ENCODE measurements around the gene NDRG4. TPM values are rescaled to one million over a fixed set of nuclear protein-coding genes. Genes with fewer than 3 reads are reported as not detected.

The NDRG4 gene, protein sequence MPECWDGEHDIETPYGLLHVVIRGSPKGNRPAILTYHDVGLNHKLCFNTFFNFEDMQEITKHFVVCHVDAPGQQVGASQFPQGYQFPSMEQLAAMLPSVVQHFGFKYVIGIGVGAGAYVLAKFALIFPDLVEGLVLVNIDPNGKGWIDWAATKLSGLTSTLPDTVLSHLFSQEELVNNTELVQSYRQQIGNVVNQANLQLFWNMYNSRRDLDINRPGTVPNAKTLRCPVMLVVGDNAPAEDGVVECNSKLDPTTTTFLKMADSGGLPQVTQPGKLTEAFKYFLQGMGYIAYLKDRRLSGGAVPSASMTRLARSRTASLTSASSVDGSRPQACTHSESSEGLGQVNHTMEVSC
- 38.4 and 46.9 TPM in 2 replicates for total RNA-seq

DNA sequence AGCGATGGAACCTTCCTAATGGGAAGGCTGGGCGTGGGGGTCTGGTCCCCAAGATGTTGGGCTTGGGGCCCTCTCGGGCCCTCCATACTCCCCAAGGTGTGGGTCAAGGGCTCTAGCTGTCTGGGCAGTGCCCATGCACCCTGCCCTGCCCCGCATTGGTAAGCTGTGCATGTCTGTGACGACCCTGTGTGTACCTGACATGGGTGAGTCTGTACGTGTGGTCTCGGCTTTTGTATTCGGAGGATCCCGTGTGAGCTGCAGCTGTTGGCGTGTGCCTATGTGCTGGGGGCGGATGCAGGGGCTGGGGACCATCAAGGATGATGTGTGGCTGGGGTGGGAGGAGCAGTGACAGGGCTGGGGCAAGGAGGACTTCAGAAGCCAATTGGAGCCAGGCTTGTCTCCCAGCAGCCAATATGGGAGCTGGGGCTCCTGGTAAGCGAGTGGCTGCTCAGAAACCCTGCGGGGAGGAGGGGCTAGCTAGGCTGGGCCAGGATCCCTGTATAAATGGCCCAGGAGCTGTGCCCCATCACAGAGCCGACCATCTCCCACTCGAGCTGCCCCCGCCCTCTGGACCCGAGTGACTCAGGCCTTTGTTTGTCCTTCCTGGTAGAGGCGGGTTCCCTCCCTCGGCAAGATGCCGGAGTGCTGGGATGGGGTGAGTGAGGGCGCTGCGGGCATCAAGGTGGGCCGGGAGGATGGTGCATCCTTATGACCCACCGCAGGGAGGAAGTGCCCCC is at the start of gene NDRG4:
Gene NDRG4 (plus strand): TSS at position 529 of the 737 bp plus-strand sequence. CDS start 106 bp downstream, at position 635.
- no peak for DNase-seq (ENCODE audit: extremely low read depth, low read depth, low spot score)

DNA sequence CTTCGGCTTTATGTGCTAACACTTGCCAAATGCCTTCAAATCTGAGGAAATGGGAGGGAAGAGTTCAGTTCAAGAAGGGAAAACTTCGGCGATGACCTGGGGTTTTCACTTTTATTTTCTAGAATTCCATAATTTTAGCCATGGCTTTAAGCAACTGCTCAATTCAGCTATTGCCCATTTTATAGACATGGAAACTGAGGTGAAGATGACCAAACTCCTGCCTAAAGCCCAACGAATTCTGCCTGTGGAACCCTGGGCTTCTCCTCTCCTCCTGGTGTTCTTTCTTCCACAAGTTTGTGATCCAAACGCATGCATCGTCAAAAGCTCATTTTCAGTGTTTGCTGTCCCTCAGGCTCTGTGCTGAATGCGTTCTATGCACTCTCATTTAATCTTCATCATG is 49.4 kb upstream of the NDRG4 start:
- DNase-seq (ENCODE audit: extremely low read depth, low read depth, low spot score) = no peak

DNA sequence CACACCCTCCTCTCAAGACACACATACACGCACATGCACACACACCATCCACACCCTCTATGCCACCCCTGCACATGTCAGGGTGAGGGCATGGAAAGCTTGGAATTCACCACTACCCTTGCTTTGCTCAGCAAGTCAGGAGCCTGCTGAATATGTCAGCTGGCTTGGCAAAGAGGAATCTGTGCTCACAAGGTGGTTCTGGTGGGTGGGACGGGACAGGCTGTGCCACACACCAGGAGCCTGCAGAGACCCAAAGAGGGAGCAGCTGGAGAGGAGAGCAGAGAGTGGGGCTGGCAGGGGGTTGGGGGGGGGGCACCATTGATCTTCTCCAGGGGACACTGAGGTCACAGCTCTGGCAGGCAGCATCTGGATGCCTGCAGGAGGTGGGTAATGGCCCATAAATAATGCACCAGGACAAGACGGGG is 48.7 kb upstream of the NDRG4 start:
- no peak for DNase-seq (ENCODE audit: extremely low read depth, low read depth, low spot score)

DNA sequence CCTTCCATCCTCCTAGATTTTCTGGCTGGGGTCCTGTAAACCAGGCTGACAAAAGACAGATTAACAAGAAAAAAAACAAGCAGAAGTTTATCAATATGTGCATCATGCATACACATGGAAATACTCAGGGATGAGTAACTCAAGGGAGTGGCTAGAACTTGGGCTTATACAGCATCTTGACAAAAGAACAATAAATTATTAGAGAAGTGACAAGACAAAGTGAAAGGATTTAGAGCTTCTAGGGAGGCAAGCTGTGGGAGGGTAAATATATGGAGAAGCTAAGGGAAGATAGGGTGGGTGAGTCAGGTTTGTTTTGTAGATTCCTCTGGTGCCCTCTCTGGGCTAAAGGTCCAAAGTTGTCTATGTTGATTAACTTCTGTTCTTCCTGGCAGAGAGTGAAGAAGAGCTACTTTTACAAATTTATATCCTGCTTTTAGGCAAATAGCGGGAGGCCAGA is 48.0 kb upstream of the NDRG4 start:
- DNase-seq (ENCODE audit: extremely low read depth, low read depth, low spot score) = no peak

DNA sequence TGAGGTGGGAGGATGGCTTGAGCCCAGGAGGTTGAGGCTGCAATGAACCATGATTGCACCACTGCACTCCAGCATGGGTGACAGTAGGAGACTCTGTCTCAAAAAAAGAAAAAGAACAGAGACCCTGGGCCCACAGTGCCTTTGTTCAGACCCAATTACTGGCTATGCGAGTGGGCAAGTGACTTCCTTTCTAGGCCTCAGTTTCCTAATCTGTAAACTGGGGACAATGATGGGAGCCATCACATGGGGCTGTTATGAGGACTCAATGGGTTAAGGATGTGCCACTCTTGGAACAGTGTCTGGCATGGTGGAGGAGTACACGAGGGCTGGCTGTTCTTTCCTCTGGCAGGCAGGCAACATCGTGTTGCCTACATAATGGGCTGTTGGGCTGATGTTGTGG is 47.3 kb upstream of the NDRG4 start:
- DNase-seq (ENCODE audit: extremely low read depth, low read depth, low spot score) = no peak

DNA sequence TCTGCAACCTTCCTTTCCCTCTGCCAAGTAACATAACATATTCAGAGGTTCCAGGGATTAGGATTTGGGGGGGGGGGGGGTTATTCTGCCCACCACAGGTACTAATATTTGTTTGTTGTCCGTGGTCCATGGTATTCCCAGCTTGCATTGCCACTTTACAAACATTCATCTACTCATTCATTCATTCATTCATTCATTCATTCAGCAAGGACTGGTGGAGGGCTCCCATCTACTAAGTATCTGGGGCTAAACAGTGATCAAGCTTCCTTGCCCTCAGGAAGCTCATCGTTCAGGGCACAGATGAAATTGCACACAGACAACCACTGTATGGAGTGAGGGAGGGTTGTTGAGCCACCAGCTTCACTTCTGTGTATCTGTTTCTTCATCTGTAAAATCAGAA is 45.8 kb upstream of the NDRG4 start:
- no peak for DNase-seq (ENCODE audit: extremely low read depth, low read depth, low spot score)

DNA sequence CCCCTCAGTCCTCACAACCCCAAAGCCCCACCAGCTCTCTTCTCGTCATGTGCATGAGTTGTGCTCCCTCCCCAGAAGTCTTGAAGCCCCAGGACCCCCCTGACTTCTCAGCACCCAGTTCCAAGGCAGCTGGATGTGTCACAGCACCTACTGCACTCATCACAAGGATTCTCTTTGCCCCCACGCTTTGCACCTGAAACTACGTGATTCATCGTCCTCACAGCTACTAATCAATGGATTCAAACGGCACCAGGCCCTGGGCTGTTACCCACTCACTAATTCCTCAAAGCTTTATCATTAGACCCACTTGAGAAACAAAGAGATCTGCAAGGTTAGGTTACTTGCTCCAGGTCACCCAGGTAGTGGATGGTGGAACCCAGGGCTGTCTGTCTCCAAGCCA is 45.1 kb upstream of the NDRG4 start:
- no peak for DNase-seq (ENCODE audit: extremely low read depth, low read depth, low spot score)

DNA sequence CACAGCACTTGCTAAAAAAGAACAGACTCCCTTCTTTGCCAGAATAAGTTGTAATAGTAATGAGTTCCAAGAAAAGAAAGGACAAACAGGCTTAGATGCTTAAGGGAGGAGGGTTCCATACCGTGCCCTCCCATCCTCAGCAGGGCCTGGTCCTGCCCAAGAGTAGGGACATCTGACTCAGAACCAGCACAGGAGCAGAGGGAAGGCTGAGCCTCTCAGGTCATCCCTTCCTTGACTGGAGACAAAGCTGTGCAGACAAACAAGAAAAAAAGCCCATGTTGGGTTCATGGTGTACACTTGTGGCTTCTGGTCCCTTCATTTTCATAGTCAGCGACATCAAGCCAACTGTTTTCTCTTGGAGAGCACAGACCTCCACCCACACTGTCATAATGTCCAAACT is 44.2 kb upstream of the NDRG4 start:
- DNase-seq (ENCODE audit: extremely low read depth, low read depth, low spot score) = no peak

DNA sequence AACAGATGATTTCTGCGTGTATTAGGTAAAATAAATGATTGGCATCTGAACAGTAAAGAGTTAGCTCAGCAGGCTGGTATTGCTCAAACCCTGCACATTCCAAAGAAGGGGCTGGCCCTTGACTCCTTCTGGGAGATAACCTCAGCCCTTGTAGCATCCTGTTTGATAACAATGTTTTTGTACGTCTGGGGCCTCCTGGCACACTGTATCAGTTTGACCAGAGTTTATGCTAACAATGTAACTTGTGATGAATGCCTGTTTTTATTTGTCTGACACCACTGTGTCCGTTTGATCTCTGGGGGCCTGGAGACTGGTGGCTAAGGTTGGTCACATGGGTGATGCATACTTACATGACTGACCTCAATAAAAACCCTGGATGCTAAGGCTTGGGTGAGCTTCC is 43.8 kb upstream of the NDRG4 start:
- DNase-seq (ENCODE audit: extremely low read depth, low read depth, low spot score) = peak; percentile 91

DNA sequence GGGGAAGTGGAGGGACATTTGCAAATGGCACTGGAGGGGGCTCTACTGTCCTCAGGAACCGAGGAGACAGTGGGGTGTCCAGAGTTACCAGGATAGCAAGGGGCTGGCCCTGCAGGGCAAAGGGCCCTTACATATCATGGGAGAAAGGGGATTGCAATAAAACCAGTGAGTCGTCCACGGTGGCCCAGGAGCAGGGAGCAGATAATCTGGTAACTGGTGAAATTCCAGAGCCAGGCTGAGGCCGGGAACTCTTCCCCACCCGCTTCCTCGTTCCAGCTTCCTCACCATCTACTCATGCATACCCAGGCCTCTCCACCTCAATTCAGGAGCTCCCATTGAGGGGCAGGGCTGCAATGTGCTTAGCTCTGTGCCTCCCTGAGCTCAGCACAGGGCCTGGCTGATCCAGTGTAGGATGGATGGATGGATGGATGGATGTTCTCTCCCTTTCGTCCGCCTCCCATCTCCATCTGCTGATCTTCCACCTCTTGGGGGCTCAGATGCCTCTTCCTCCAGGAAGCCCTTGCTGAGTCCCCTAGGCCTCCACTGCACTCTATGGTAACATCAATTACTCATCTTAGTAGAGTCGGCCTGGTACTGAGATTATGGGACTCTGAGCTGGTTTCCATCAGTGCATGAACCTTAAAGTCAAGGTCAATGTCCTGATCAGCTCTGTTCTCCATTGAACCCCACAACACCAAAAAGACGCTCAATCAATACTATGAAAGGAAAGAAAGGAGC is 41.2 kb upstream of the NDRG4 start:
- DNase-seq (ENCODE audit: extremely low read depth, low read depth, low spot score) = no peak

DNA sequence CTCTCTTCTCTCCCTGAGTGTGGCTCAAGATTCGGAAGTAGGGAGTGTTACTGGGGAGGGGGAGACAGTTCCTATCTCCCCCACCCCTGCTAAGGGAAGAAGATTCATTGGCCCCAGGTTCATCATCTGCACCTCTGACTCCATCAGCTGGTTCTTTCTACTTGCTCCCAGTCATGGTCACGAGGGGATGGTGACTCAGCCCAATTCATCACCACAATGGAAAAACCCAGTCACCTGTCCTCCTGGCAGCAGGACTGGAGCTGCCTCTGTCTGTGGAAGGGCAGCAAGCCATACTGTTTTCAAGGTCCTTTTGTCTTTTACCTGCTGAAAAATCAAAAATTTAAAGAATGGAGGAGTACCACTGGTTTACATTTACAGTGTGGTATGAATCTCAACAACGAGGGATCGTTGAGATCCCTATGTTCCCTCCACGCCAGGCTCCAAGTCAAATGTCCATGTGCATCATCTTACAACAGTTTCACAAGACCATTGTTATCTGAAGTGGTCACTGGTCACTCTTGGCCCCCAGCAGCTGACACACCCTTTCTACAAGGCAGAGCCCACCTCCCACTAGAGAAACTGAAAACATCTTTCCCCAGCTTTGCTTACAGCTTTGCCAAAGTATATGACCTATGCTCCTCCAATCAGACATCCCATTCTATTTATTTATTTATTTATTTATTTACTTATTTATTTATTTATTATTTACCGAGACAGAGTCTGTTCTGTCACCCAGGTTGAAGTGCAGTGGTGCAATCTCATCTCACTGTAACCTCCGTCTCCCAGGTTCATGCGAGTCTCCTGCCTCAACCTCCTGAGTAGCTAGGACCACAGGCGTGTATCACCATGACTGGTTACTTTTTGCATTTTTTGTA is 40.4 kb upstream of the NDRG4 start:
- DNase-seq (ENCODE audit: extremely low read depth, low read depth, low spot score) = peak; percentile 42

DNA sequence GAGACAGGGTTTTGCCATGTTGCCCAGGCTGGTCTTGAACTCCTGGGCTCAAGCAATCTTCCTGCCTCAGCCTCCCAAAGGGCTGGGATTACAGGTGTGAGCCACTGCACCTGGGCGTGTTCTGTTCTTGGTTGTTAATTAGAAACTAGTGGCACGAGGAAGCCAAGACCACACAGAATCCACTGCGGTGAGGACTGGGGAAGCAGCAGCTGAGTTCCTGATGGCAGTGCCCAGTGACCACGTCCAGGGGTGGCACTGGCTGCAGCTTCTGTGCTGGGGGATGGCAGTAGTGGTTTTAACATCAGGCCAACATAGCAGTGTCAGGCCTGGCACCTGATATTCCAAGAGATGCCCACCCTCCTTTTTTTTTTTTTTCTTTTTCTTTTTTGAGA is 39.7 kb upstream of the NDRG4 start:
- no peak for DNase-seq (ENCODE audit: extremely low read depth, low read depth, low spot score)

DNA sequence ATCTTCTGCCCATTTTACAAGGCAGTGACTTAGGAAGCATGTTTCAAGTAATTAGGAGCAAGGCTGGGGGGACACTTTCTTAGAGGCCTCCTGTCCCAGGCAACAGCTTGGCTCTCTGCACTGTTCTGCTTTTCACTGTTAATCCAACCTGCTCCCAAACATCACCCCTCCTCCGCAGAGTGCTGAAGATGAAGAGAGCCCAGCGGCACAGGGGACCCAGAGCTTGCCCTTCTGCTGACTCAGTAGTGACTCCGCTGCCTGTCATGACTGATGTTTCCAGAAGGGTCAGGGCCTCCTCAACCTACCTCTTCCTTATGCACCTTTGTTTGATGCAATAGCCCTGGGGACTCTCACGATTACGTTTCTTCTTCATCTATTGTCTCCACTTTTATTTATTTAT is 38.9 kb upstream of the NDRG4 start:
- no peak for DNase-seq (ENCODE audit: extremely low read depth, low read depth, low spot score)

DNA sequence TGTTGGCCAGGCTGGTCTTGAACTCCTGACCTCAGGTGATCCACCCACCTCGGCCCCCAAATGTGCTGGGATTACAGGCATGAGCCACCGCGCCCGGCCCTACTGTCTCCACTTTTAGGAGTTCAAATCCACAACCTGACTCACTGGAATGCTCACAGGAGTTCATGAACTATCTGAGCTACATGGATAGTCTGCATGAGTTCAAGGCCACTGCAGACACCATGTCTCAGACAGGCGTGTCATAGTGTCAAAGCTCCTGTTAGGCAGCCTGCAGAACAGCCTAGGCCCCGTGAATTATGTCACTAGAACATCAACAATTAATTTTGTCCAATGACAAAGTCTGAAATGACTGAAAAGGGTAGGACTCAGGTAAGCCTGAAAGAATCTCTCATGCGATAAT is 38.3 kb upstream of the NDRG4 start:
- DNase-seq (ENCODE audit: extremely low read depth, low read depth, low spot score) = no peak

DNA sequence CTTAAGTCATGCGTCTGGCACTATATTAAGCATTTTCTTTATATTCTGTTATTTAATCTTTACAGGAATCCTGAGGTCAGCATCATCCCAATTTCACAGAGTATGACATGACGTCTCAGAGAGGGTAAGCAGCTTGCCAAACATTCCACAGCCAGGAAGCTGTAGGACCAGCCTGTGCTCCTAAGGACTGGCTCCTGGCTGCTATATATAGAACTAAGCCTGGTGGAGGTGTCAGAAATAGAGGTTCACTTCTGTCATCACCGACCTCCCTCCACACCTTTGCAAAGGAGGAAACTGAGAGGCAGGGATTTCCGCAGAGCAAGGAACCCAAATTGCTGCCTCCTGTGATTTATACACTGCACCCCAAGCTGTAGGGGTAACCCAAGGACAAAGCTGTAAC is 37.9 kb upstream of the NDRG4 start:
- no peak for DNase-seq (ENCODE audit: extremely low read depth, low read depth, low spot score)

DNA sequence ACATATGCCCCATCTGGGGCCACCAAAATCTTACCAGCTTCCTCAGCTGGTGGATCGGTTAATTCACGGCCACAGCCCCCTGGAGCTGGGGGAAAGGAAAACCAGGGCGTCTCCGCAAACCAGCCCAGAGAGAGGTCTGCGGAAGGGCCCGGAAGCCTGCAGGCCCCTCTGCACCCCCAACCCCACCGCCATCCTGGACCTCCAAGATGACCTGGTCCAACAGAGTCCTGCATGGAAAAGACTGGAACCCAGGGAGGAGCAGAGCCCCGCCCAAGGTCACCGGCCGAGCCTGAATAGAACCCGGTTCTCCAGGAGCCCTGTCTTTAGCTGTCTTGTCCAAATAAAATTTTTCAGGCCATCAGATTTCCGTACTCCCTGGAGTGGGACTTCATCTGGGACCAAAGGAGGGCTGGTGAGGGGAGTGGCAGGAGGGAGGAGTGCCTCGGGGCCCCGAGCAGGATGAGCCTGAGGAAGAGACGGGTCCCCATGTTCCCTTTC is 37.4 kb upstream of the NDRG4 start:
- no peak for DNase-seq (ENCODE audit: extremely low read depth, low read depth, low spot score)

DNA sequence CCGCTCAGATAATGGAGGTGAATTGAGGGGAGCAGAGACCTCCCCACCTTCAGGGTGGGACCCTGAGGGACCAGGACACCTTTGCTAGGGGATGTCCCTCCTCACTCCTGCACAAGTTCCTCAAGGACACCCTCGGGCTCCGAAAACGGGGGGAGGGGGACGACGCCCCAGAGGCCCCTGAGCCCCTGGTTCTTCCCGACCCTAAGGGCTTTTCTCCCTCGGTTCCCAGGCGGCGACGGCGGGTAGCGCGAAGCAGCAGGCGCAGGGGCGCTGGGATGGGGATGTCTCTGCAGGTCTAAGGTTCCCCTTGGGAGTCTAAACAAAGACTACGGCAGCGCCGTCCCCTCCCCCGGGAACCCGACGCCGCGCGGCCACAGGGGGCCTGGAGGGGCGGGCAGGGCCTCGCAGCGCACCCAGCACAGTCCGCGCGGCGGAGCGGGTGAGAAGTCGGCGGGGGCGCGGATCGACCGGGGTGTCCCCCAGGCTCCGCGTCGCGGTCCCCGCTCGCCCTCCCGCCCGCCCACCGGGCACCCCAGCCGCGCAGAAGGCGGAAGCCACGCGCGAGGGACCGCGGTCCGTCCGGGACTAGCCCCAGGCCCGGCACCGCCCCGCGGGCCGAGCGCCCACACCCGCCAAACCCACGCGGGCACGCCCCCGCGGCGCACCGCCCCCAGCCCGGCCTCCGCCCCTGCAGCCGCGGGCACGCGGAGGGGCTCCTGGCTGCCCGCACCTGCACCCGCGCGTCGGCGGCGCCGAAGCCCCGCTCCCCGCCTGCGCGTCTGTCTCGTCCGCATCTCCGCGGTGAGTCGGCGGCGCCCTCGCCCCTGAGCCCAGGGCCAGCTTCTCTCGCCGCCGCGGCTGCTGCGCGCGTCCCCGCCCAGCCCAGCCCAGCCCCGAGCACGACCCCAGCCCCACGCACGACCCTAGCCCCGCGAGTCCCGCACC is 36.7 kb upstream of the NDRG4 start:
- no peak for DNase-seq (ENCODE audit: extremely low read depth, low read depth, low spot score)

DNA sequence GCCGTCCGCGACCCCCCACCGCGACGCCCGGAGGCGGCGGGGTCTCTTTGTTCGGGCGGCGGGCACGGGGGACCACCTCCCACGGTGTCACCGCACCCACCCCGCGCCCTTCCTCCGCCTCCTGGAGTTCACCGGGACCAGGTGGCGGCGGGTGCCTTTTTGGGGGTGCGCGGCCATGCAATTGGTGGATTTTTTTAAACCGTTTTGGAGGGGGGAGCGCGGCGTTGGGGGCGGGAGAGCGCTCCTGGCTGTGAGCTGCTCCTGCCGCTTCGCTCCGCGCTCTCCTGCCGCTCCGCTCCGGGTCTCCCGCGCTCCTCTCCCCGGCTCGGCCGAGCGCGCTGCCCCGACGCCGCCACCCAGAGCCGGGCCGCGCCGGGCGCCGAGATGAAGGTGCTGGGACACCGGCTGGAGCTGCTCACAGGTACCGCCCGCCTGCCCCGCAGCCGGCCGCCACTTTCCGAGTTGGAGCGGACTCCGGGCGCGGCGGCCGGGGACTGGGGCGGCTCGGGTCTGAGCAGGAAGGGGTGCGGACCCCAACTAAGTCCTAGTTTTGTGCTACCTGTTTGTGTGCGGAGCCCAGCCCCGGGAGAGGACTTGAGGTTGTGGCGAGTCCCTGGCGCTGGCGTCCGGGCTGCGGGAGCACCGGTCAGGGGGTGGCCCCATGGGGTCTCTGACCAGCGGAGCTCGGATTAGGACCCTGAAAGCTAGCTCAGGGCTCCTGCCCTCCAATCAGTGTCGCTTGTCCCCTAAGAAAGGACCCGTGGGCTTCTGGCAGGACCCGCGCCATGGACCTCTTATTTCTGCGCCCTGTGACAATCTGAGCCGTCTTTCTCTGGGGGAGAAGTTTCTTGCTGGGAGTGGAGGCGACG is 35.7 kb upstream of the NDRG4 start:
- DNase-seq (ENCODE audit: extremely low read depth, low read depth, low spot score) = no peak
